CD4-positive, alpha-beta T cell treated with Interleukin-12 subunit alpha and Interleukin-12 subunit beta, for 1 hour (primary cell): ENCODE measurements around the gene RGS18.
"Not testable (repeated sequence)": the region's sequence is repeated elsewhere in the genome, so short reads cannot be mapped to it uniquely, and the experiment has no call there.

Experiments
- DNase-seq: peaks from one replicate; pipeline ENCODE4 v3.0.0-alpha.2; 2020

The RGS18 gene

GRCh38 chr1:192167911-192168700 lies 9.8 kb downstream of the RGS18 start:
- no peak for DNase-seq

GRCh38 chr1:192168964-192169363 lies 10.7 kb downstream of the RGS18 start:
- DNase-seq = no peak

DNA sequence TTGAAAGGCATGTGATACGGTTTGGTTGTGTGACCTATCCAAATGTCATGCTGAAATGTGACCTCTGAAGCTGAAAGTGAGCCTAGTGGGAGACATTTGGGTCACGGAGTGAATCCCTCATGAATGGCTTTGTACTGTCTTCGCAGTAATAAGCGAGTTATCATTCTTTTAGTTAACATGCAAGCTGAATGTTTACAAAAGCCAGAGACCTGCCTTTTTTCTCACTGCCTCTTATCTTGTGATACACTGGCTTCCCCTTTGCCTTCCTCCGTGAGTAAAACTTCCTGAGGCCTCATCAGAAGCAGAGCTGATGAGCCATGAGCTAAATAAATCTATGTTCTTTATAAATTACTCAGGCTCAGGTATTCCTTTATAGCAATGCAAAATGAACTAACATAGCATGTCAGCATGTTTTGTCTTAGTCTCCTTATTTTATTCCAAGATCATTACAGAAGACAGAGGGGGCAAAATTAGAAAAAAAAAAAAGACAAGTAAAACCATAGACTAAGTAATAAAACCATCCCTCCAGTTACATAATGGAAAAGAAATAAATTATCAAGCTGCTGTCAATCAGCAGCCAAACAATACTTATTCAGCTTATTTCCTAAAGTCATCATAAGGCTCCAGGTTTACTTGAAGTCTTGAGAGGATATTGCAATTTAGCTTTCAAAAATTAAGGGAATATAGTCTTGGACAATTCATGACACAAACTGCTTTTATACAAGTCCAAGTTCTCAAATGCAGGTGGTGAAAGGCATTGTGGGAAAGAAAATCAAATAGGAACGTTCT lies 12.1 kb downstream of the RGS18 start:
- DNase-seq = no peak

GRCh38 chr1:192171123-192171522 lies 12.9 kb downstream of the RGS18 start:
- no peak for DNase-seq

GRCh38 chr1:192175971-192176370 lies 17.7 kb downstream of the RGS18 start:
- DNase-seq = no peak

GRCh38 chr1:192183788-192184187 lies 25.5 kb downstream of the RGS18 start:
- DNase-seq = no peak

DNA sequence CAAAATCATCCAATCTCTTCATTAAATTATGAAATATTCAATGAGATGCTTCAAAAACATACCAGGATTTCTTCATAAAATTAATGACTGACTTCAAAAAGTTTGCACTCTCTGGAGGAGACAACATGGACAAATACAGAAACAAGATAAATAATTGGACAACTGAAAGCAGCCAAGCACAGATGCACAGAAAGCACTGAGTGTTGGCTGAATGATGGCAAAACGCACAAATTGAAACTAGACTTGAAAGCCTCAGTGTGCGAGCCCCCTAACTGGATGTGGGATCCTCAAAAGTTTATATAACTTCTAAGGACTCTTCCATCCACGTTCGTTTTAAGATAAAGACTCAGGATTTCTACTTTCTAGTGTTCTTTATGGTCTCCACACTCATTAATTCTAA lies 27.9 kb downstream of the RGS18 start:
- no peak for DNase-seq

- DNase-seq = no peak
Measured at GRCh38 chr1:192190066-192190465, 31.8 kb downstream of the RGS18 start.

DNA sequence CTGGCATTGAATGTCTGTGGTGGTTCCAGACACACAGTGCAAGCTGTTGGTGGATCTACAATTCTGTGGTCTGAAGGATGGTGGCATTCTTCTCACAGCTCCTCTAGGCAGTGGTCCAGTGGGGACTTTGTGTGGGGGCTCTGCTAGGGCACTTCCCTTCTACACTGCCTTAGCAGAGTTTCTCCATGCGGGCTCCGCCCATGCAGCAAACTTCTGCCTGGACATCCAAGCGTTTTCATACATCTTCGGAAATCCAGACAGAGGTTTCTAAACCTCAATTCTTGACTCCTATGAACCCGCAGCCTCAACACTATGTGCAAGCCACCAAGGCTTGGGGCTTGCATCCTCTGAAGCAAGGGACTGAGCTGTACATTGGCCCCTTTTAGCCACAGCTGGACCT lies 43.0 kb downstream of the RGS18 start:
- no peak for DNase-seq

GRCh38 chr1:192224396-192224795 lies 66.1 kb downstream of the RGS18 start:
- DNase-seq = no peak

- no peak for DNase-seq
Measured at GRCh38 chr1:192224846-192225245, 66.6 kb downstream of the RGS18 start.

DNA sequence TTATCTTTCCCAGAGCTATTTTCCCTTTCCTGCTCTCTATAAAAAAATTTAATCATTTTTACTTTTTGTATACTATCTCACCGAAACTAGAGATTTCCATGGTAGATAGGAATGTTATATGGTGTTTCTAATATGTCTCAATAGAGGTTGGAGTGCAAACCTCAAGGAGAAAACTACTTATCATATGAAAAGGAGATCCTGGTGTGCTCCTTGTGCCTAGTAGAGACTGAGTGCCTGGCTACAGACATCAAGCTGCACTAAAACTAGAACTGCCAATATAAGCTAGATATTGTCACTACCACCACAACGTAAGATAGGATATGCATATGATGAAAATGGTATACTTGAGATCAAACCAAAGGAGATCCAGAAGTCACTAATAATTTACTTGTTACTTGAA lies 67.0 kb downstream of the RGS18 start:
- no peak for DNase-seq

DNA sequence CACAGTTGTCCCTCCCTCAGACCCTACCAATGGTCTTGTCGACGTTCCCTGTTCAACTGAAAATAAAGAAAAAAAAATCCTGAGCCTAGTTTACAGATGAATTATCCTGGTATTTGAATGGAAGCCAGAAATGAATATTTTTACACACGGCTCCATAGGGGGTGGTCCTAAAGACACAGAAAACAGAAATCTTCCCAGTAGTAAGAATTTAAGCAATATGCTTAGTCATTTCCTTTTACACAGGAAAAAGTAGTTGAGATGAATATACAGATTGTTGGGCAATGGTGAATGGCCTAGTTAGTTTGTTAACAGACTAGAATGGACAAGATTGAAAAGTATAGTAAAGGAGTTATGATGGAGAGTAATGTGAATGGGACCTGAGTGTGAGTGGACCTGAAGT lies 67.4 kb downstream of the RGS18 start:
- no peak for DNase-seq

DNA sequence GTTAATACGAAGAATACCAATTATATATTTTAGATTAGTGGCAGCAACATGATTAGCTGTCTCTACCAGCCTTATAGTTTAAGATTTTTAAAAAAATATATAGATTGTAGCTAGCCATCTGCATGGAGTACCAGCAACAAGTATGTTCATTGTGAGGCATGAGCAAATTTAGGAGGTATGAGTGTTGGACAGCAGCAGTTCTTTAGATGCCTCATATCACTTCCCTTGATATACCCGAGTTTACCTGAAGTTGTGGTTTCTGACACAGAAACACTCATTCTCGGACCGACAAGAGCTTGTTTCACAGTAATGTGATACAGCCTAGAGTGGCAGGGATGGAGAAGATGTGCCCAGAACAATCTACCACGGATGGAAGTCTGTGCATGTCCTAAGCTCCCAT lies 69.1 kb downstream of the RGS18 start:
- no peak for DNase-seq

- not testable (repeated sequence) for DNase-seq
Measured at GRCh38 chr1:192227980-192228379, 69.7 kb downstream of the RGS18 start.

DNA sequence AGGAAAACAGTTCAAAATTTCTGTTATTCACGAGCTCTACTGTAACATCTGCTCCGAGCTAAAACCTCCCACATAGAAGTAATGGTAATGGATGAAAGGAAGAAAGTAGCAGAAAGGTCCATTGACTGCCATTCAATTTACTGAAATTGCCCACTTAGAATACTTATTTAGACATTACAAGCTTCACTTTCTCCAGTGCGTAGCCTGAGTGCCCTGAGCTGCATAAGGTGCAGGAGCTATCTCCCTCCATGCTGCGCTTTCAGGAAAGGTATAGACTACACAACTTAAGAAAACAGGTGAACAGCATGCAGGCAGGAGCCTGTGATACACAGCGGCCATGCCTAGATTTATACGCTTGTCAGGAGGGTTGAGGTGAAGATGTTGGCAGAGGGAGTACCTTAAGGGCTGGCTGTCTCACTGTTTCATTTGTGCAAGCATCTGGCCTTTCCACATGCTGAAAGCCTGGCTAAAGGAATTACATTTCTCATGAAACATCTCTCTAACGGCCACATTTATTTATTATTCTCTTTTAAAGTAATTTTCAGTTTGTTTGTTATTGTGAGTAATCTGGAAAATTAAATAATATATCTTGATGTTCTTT lies 74.7 kb downstream of the RGS18 start:
- DNase-seq = no peak

DNA sequence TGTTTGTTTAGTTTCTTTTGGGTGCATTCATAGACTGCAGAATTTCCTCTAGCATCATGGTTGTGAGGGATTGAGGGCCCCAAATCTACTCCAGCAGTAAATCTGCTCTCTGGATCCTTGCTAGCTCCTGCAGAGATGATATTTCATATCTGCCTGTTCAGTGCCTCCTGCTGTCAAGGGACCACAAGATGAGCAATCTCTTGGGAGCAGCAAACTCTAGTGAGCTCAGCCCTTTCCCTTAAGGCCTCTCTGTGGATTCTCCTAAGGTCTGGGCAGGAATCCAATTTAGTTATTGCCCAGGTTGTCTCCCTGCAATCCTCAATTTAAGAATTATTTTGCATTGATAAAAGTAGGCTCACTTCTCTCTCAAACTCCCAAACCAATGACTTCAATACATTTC lies 76.9 kb downstream of the RGS18 start:
- no peak for DNase-seq
